ENCODE results near the gene ZNRF1. TPM values are rescaled to one million over a fixed set of nuclear protein-coding genes. Genes with fewer than 3 reads are reported as not detected.
"Not testable (repeated sequence)": the region's sequence is repeated elsewhere in the genome, so short reads cannot be mapped to it uniquely, and the experiment has no call there.

The ZNRF1 gene
- total RNA-seq, 2 experiments from 2014 or later: 40.9 to 45.6 TPM

GRCh38 chr16:75120253-75120652, 121.4 kb downstream of the ZNRF1 start:
- Mint-ChIP-seq H3K27me3 (no peaks in the 10 kb centered on the region), H3K4me1 (ENCODE audit: low read depth) (no peaks in the 10 kb centered on the region), H3K9me3 (peaks cover 15% of the 10 kb centered on the region), H3K4me3 (no peak overlapping the region), H3K27ac (no peak overlapping the region), H3K36me3 (peaks cover 6% of the 10 kb centered on the region)
- CTCF ChIA-PET: interaction anchor here (0.6 to 3.9 kb wide), 2 partner anchors 49 to 122 kb away, joined by 3 to 15 read pairs; partner anchors contain the start of gene ZNRF1
- no peak for DNase-seq
- POLR2A ChIA-PET: no interaction called here
- intact Hi-C loops (cut with micrococcal nuclease): no loop called here

DNA sequence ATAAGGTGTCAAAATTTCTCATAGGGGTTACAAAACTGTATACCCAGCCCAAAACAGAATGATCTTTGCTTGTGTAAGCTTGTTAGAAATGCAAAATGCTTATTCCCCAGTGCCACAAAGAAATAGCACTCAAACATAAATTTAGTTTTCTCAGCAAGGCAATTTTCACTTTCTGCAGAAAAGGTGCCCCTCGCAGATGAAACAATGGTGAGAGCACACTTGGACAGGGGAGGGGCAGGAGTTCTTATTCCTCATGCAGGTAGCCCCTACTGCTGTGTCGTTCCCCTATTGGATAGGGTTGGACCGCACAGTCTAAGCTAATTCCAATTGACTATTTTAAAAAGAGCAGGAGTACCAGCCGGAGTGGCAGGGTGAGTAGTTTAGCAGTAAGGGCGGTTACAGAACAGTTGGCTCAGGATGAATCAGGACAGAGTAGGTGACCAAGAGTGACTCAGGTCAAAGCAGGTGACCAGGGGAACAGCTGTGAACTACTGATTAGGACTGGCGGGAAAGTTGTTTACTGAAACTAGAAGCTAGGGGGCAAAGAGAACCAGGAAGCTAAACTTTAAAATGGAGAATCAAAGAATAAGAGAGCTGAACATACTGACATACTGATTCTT, 123.2 kb downstream of the ZNRF1 start:
- ChIA-PET POLR2A (no interaction called here), CTCF (interaction anchor here (0.7 to 2.1 kb wide), 3 partner anchors 11 to 124 kb away, joined by 3 to 9 read pairs (median 4); partner anchors contain the start of gene ZNRF1)
- intact Hi-C loops (cut with micrococcal nuclease): no loop called here
- peaks cover 18% of the 10 kb centered on the region for H3K9me3 Mint-ChIP-seq
- H3K27me3 Mint-ChIP-seq: no peaks in the 10 kb centered on the region
- peaks cover 6% of the 10 kb centered on the region for H3K36me3 Mint-ChIP-seq
- no peak overlapping the region for H3K27ac Mint-ChIP-seq
- no peaks in the 10 kb centered on the region for H3K4me1 Mint-ChIP-seq (ENCODE audit: low read depth)
- DNase-seq: no peak
- no peak overlapping the region for H3K4me3 Mint-ChIP-seq

- H3K4me1 Mint-ChIP-seq (ENCODE audit: low read depth): no peaks in the 10 kb centered on the region
- no peaks in the 10 kb centered on the region for H3K27me3 Mint-ChIP-seq
- intact Hi-C loops (cut with micrococcal nuclease): no loop called here
- peaks cover 9% of the 10 kb centered on the region for H3K36me3 Mint-ChIP-seq
- peaks cover 24% of the 10 kb centered on the region for H3K9me3 Mint-ChIP-seq
- POLR2A ChIA-PET: no interaction called here
- CTCF ChIA-PET: interaction anchor here (2.1 kb wide), 1 partner anchor 12 kb away, joined by 9 read pairs; no protein-coding TSS in a partner anchor
- no peak for DNase-seq
- H3K27ac Mint-ChIP-seq: no peak overlapping the region
- no peak overlapping the region for H3K4me3 Mint-ChIP-seq
Measured at GRCh38 chr16:75122609-75123008, 123.8 kb downstream of the ZNRF1 start.

- Mint-ChIP-seq H3K27me3 (peaks cover 2% of the 10 kb centered on the region), H3K4me3 (no peak overlapping the region), H3K36me3 (peaks cover 4% of the 10 kb centered on the region), H3K27ac (no peak overlapping the region), H3K9me3 (peaks cover 19% of the 10 kb centered on the region), H3K4me1 (ENCODE audit: low read depth) (peaks cover 9% of the 10 kb centered on the region)
- ChIA-PET CTCF (no interaction called here), POLR2A (no interaction called here)
- intact Hi-C loops (cut with micrococcal nuclease): no loop called here
- no peak for DNase-seq
Measured at GRCh38 chr16:75127713-75128415, 129.0 kb downstream of the ZNRF1 start.

DNA sequence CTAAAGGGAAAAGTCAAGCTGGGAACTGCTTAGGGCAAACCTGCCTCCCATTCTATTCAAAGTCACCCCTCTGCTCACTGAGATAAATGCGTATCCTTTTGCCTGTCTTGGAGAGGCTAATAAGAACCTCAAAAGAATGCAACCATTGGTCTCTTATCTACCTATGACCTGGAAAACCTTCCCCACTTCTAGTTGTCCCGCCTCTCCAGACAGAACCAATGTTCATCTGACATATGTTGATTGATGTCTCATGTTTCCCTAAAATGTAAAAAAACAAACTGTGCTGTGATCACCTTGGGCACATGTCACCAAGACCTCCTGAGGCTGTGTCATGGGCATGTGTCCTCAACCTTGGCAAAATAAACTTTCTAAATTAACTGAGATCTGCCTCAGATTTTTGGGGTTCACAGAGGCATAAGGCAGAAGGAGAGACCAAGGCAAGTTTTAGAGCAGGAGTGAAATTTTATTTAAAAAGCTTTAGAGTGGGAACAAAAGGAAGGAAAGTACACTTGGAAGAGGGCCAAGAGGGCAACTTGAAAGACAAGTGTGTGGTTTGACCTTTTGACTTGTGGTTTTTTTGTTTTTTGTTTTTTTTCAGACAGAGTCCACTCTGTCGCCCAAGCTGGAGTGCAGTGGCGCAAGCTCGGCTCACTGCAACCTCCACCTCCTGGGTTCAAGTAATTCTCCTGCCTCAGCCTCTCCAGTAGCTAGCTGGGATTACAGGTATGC, 130.8 kb downstream of the ZNRF1 start:
- intact Hi-C loops (cut with micrococcal nuclease); H3K27me3 Mint-ChIP-seq; H3K4me1 Mint-ChIP-seq (ENCODE audit: low read depth); DNase-seq; H3K27ac Mint-ChIP-seq; H3K4me3 Mint-ChIP-seq; H3K36me3 Mint-ChIP-seq: not testable (repeated sequence)
- peaks cover 19% of the 10 kb centered on the region for H3K9me3 Mint-ChIP-seq
- ChIA-PET POLR2A (interaction anchor here (0.7 kb wide), 1 partner anchor 19 kb away, joined by 3 read pairs; no protein-coding TSS in a partner anchor), CTCF (interaction anchor here (1.0 kb wide), 1 partner anchor 19 kb away, joined by 6 read pairs; no protein-coding TSS in a partner anchor)

- peaks cover 4% of the 10 kb centered on the region for H3K36me3 Mint-ChIP-seq
- no peak for DNase-seq
- ChIA-PET POLR2A (interaction anchor here (0.6 kb wide), 1 partner anchor 9 kb away, joined by 4 read pairs; no protein-coding TSS in a partner anchor), CTCF (interaction anchor here (0.6 to 1.0 kb wide), 2 partner anchors 19 to 318 kb away, joined by 4 to 6 read pairs; no protein-coding TSS in a partner anchor)
- intact Hi-C loops (cut with micrococcal nuclease): no loop called here
- no peak overlapping the region for H3K27ac Mint-ChIP-seq
- no peak overlapping the region for H3K4me3 Mint-ChIP-seq
- H3K4me1 Mint-ChIP-seq (ENCODE audit: low read depth): peaks cover 9% of the 10 kb centered on the region
- H3K27me3 Mint-ChIP-seq: peaks cover 2% of the 10 kb centered on the region
- peaks cover 19% of the 10 kb centered on the region for H3K9me3 Mint-ChIP-seq
Measured at GRCh38 chr16:75130150-75130771, 131.4 kb downstream of the ZNRF1 start.

DNA sequence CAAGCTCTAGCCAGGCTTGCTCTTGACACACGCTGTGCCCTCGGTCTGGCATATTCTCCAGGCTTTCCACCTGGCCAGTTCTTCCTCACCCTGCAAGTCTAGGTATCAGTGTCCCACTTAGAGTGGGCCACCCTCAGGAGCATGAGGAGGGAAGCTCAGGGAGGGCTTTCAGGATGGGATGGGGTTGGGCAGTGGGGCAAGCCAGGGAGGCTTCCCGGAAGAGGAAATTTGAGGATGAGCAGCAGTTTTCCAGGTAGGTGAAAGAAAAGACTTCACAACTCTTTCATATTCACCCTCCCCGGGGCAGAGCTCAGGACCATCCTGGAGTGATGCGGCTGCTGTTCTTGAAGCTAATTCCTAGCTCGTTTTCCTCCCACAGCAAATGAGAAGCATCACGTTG, 132.3 kb downstream of the ZNRF1 start:
- Mint-ChIP-seq H3K4me1 (ENCODE audit: low read depth) (peaks cover 9% of the 10 kb centered on the region), H3K4me3 (no peak overlapping the region), H3K36me3 (peaks cover 4% of the 10 kb centered on the region), H3K27ac (no peak overlapping the region), H3K9me3 (peaks cover 19% of the 10 kb centered on the region), H3K27me3 (peaks cover 2% of the 10 kb centered on the region)
- ChIA-PET CTCF (interaction anchor here (1.0 kb wide), 1 partner anchor 20 kb away, joined by 6 read pairs; no protein-coding TSS in a partner anchor), POLR2A (no interaction called here)
- intact Hi-C loops (cut with micrococcal nuclease): no loop called here
- DNase-seq: no peak

DNA sequence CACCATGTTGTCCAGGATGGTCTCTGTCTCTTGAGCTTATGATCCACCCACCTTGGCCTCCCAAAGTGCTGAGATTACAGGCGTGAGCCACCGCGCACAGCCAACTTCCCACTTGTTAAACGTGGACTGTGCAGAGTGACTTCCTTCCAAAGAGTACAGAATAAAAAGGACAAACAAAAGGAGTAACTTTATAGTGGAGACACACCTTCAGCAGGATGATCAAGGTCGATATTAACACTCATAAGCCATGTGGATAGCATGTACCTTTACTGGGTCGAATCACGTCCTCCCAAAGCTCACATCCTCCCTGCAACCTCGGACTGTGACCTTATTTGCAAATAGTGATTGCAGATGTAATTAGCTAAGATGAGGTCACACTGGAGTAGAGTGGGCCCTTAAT, 139.4 kb downstream of the ZNRF1 start:
- H3K4me1 Mint-ChIP-seq (ENCODE audit: low read depth): peaks cover 5% of the 10 kb centered on the region
- no peaks in the 10 kb centered on the region for H3K27me3 Mint-ChIP-seq
- ChIA-PET CTCF (interaction anchor here (1.3 kb wide), 1 partner anchor 27 kb away, joined by 4 read pairs; no protein-coding TSS in a partner anchor), POLR2A (no interaction called here)
- no peak overlapping the region for H3K27ac Mint-ChIP-seq
- DNase-seq: no peak
- H3K36me3 Mint-ChIP-seq: no peaks in the 10 kb centered on the region
- no peaks in the 10 kb centered on the region for H3K9me3 Mint-ChIP-seq
- H3K4me3 Mint-ChIP-seq: no peak overlapping the region
- intact Hi-C loops (cut with micrococcal nuclease): no loop called here

DNA sequence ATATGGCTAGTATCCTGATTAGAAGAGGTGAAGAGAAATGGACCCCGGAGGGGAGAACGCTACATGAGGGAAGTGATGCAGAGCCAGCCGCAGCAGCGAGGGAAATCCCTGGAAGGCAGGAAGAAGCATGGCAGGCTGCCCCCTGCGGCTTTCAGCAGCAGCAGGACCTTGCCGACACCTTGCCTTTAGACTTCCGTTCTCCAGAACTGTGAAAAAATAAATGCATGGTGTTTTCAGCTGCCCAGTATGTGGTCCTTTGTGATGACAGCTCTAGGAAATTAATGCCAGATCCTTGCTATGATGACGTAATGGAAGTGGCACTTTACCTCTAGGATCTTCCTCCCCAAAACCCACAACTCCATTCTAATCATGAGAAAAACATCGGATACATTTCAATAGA, 139.8 kb downstream of the ZNRF1 start:
- peaks cover 5% of the 10 kb centered on the region for H3K4me1 Mint-ChIP-seq (ENCODE audit: low read depth)
- intact Hi-C loops (cut with micrococcal nuclease): no loop called here
- ChIA-PET POLR2A (no interaction called here), CTCF (interaction anchor here (1.3 kb wide), 1 partner anchor 27 kb away, joined by 4 read pairs; no protein-coding TSS in a partner anchor)
- H3K4me3 Mint-ChIP-seq: no peak overlapping the region
- peak; percentile 25 for DNase-seq
- no peaks in the 10 kb centered on the region for H3K9me3 Mint-ChIP-seq
- no peak overlapping the region for H3K27ac Mint-ChIP-seq
- no peaks in the 10 kb centered on the region for H3K27me3 Mint-ChIP-seq
- H3K36me3 Mint-ChIP-seq: no peaks in the 10 kb centered on the region

DNA sequence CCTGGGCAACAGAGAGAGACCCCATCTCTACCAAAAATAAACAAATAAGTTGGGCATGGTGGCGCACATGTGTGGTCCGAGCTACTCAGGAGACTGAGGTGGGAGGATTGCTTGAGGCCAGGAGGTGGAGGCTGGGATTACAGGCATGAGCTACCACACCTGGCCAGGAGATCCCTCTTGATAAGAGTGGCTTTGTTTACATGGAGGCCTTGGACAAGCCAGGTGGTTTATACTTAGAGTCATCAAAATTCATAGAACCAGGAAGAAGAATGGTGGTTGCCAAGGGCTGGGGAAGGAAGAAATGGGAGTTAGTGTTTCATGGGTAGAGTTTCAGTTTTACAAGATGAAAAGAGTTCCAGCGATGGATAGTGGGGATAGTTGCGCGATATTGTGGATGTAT, 140.7 kb downstream of the ZNRF1 start:
- H3K4me3 Mint-ChIP-seq: no peak overlapping the region
- POLR2A ChIA-PET: no interaction called here
- H3K27ac Mint-ChIP-seq: no peak overlapping the region
- CTCF ChIA-PET: no interaction called here
- H3K36me3 Mint-ChIP-seq: no peaks in the 10 kb centered on the region
- peaks cover 5% of the 10 kb centered on the region for H3K4me1 Mint-ChIP-seq (ENCODE audit: low read depth)
- H3K9me3 Mint-ChIP-seq: no peaks in the 10 kb centered on the region
- no peaks in the 10 kb centered on the region for H3K27me3 Mint-ChIP-seq
- intact Hi-C loops (cut with micrococcal nuclease): no loop called here
- no peak for DNase-seq

- ChIA-PET POLR2A (no interaction called here), CTCF (interaction anchor here (0.6 kb wide), 1 partner anchor 331 kb away, joined by 3 read pairs; no protein-coding TSS in a partner anchor)
- DNase-seq: no peak
- Mint-ChIP-seq H3K4me1 (ENCODE audit: low read depth) (peaks cover 1% of the 10 kb centered on the region), H3K36me3 (peaks cover 1% of the 10 kb centered on the region), H3K27me3 (no peaks in the 10 kb centered on the region), H3K9me3 (no peaks in the 10 kb centered on the region), H3K27ac (no peak overlapping the region), H3K4me3 (no peak overlapping the region)
- intact Hi-C loops (cut with micrococcal nuclease): no loop called here
Measured at GRCh38 chr16:75143941-75144340, 145.1 kb downstream of the ZNRF1 start.

DNA sequence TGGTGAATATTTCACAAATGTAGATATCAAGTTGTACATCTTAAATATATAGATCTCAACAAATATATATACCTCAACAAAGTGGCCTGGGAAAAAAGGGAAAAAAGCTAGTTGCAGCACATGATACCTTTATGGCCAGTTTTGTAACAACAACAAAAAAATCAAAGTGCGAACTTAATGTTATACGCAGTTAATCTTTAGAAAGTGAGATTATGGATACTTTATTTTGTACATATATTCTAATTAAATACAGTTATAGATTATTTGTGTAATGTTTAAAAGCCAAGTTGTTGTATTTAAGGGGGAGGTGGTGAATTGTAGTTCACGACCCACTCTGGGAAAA, 149.1 kb downstream of the ZNRF1 start:
- CTCF ChIA-PET: no interaction called here

More for the DNA sequence above, 149.1 kb downstream of the ZNRF1 start:
- DNase-seq: no peak
- peaks cover 27% of the 10 kb centered on the region for H3K4me1 Mint-ChIP-seq (ENCODE audit: low read depth)
- H3K27ac Mint-ChIP-seq: no peak overlapping the region
- intact Hi-C loops (cut with micrococcal nuclease): loop anchor here (1.0 to 5.0 kb wide), 4 partner anchors 37 to 851 kb away; partner anchors contain the start of genes CFDP1, PSMD7 and TMEM170A
- H3K9me3 Mint-ChIP-seq: peaks cover 25% of the 10 kb centered on the region
- H3K36me3 Mint-ChIP-seq: peaks cover 31% of the 10 kb centered on the region
- no peaks in the 10 kb centered on the region for H3K27me3 Mint-ChIP-seq
- POLR2A ChIA-PET: no interaction called here
- H3K4me3 Mint-ChIP-seq: peak overlapping the region; percentile 87
